ENCODE measurements around the gene LGR6.
A peak's percentile ranks its signal among the peaks of the same experiment; 100 is the strongest.

LGR6 gene

DNA sequence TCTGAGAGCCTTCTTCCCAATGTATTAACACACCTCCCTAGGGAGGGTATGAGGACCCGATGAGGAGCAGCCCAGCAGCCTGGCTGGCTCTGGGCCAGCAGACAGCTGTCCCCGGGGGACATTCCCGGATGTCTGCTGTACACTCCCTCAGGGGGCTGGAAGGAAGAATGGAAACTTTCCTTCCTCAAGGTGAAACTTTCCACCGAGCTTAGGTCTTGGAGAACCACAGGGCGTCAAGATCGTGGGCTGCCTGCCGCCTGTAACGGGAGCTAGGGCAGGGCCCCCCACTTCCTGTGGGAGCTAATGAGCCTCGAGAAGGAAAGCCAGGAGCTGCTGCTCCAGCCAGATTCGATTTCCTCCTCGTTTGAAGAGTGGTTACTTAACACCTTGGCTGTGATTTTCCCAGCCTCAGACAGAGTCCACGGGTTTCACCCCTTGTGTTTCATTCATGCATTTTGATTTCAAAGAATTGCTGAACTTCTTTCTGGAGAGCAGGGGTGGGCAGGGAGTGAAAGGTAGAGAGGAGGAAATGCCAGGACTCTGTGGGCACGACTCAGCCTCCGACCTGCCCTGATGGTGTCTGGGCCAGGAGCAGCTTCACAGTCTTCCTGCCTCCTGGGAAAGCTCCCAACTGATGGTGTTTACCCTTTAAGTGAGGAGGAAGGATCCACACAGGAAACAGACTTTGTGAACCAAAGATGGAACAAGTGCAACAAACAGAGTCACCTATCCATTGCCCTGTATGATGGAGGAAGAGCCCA lies 118.5 kb downstream of the LGR6 start:
- Histone ChIP-seq H3K27me3 (ENCODE audit: control insufficient read depth, insufficient read depth, low read length) (no peaks in the 10 kb centered on the region), H3K4me1 (no peaks in the 10 kb centered on the region), H3K79me2 (no peaks in the 10 kb centered on the region), H3K36me3 (ENCODE audit: control insufficient read depth, insufficient read depth, low read length) (no peaks in the 10 kb centered on the region), H3K27ac (no peak overlapping the region), H3K9me3 (ENCODE audit: control insufficient read depth, low read length) (no peaks in the 10 kb centered on the region), H3K4me3 (ENCODE audit: low read depth, low read length) (no peak overlapping the region), H3K4me2 (ENCODE audit: low read length) (no peak overlapping the region), H3K9ac (no peak overlapping the region), H2AFZ (no peak overlapping the region)
- no peak for TF ChIP-seq CTCF (IDR thresholded peaks at IDR 0.05)

DNA sequence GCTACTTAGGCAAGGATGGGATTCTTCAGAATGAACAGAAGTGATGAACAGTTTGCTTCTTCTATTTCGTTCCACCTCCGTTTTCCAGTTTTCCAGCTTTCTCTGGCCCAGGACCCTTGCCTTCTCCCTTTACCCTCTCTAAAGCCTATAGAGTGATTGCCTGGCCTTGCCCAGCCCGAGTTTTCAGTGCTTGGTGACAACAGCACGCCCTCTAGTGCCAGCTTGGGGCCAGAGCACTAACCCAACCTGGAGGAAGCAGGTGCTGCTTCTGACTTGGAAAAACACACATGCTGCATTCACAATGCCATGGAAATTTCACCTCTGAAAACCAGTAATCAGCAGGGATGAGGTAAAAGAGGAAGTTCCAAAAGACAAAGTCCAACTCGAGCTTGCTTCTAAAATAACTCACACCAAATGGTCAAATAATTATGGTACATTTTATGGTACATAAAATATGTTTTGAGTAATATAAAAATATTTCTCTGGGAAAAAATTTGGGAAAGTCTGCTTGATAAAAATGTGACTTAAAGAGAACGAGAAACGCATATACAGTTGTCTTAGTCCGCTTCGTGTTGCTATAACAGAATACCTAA lies 122.1 kb downstream of the LGR6 start:
- H3K79me2 ChIP-seq: no peaks in the 10 kb centered on the region
- no peak overlapping the region for H3K4me2 ChIP-seq (ENCODE audit: low read length)
- no peaks in the 10 kb centered on the region for H3K9me3 ChIP-seq (ENCODE audit: control insufficient read depth, low read length)
- peak; percentile 78 for TF ChIP-seq CTCF (IDR thresholded peaks at IDR 0.05)
- H2AFZ ChIP-seq: no peak overlapping the region
- no peak overlapping the region for H3K27ac ChIP-seq
- no peak overlapping the region for H3K9ac ChIP-seq
- no peaks in the 10 kb centered on the region for H3K27me3 ChIP-seq (ENCODE audit: control insufficient read depth, insufficient read depth, low read length)
- H3K4me1 ChIP-seq: no peaks in the 10 kb centered on the region
- no peak overlapping the region for H3K4me3 ChIP-seq (ENCODE audit: low read depth, low read length)
- no peaks in the 10 kb centered on the region for H3K36me3 ChIP-seq (ENCODE audit: control insufficient read depth, insufficient read depth, low read length)

DNA sequence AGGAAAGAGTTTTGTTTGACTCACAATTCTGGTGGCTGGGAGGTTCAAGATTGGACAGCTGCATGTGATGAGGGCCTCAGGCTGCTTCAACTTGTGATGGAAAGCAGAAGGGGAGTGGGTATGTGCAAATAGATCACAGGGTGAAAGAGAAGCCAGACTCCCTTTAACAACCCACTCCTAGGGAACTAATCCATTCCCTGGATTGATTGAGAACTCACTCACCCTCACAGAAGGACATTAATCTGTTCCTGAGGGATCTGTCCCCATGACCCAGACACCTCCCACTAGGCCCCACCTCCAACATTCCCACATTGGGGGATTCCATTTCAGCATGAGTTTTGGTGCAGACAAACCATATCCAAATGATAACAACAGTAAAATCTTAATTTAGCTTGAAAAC lies 122.6 kb downstream of the LGR6 start:
- TF ChIP-seq CTCF (IDR thresholded peaks at IDR 0.05): no peak

GRCh38 chr1:202317941-202318925 lies 124.6 kb downstream of the LGR6 start:
- Histone ChIP-seq H3K27me3 (ENCODE audit: control insufficient read depth, insufficient read depth, low read length) (no peaks in the 10 kb centered on the region), H3K9me3 (ENCODE audit: control insufficient read depth, low read length) (no peaks in the 10 kb centered on the region)
- no peak for TF ChIP-seq CTCF (IDR thresholded peaks at IDR 0.05)

More for the DNA sequence above, 122.6 kb downstream of the LGR6 start:
- Histone ChIP-seq H3K9ac (no peak overlapping the region), H3K4me2 (ENCODE audit: low read length) (no peak overlapping the region), H3K4me1 (no peaks in the 10 kb centered on the region), H3K9me3 (ENCODE audit: control insufficient read depth, low read length) (no peaks in the 10 kb centered on the region), H2AFZ (no peak overlapping the region), H3K4me3 (ENCODE audit: low read depth, low read length) (no peak overlapping the region), H3K36me3 (ENCODE audit: control insufficient read depth, insufficient read depth, low read length) (no peaks in the 10 kb centered on the region), H3K79me2 (no peaks in the 10 kb centered on the region), H3K27me3 (ENCODE audit: control insufficient read depth, insufficient read depth, low read length) (no peaks in the 10 kb centered on the region), H3K27ac (no peak overlapping the region)

More at GRCh38 chr1:202317941-202318925, 124.6 kb downstream of the LGR6 start:
- Histone ChIP-seq H3K4me3 (ENCODE audit: low read depth, low read length) (no peak overlapping the region), H3K79me2 (no peaks in the 10 kb centered on the region), H2AFZ (no peak overlapping the region), H3K4me2 (ENCODE audit: low read length) (no peak overlapping the region), H3K4me1 (no peaks in the 10 kb centered on the region), H3K27ac (no peak overlapping the region), H3K9ac (no peak overlapping the region), H3K36me3 (ENCODE audit: control insufficient read depth, insufficient read depth, low read length) (no peaks in the 10 kb centered on the region)
